Measurements from ENCODE around the gene STARD9. TPM values are rescaled to one million over a fixed set of nuclear protein-coding genes. Genes with fewer than 3 reads are reported as not detected.

The STARD9 gene
- total RNA-seq, 1 donor = 9.1 TPM

- TF ChIP-seq CTCF (IDR thresholded peaks at IDR 0.05; ENCODE audit: insufficient read depth, low read depth, low read length) = no peak
- DNase-seq (ENCODE audit: low read depth) = no peak
- H3K4me3 ChIP-seq (ENCODE audit: low read depth, low read length) = no peak overlapping the region
Measured at GRCh38 chr15:42692997-42693396, 117.6 kb downstream of the STARD9 start.

- no peak for DNase-seq (ENCODE audit: low read depth)
- no peak for TF ChIP-seq CTCF (IDR thresholded peaks at IDR 0.05; ENCODE audit: insufficient read depth, low read depth, low read length)
- H3K4me3 ChIP-seq (ENCODE audit: low read depth, low read length) = no peak overlapping the region
Measured at GRCh38 chr15:42693496-42693895, 118.1 kb downstream of the STARD9 start.

- TF ChIP-seq CTCF (IDR thresholded peaks at IDR 0.05; ENCODE audit: insufficient read depth, low read depth, low read length) = no peak
- no peak overlapping the region for H3K4me3 ChIP-seq (ENCODE audit: low read depth, low read length)
- no peak for DNase-seq (ENCODE audit: low read depth)
Measured at GRCh38 chr15:42693942-42694341, 118.5 kb downstream of the STARD9 start.

GRCh38 chr15:42694398-42694797 is 119.0 kb downstream of the STARD9 start:
- DNase-seq (ENCODE audit: low read depth) = no peak
- TF ChIP-seq CTCF (IDR thresholded peaks at IDR 0.05; ENCODE audit: insufficient read depth, low read depth, low read length) = no peak
- no peak overlapping the region for H3K4me3 ChIP-seq (ENCODE audit: low read depth, low read length)

- TF ChIP-seq CTCF (IDR thresholded peaks at IDR 0.05; ENCODE audit: insufficient read depth, low read depth, low read length) = no peak
- no peak overlapping the region for H3K4me3 ChIP-seq (ENCODE audit: low read depth, low read length)
- DNase-seq (ENCODE audit: low read depth) = no peak
Measured at GRCh38 chr15:42695527-42696071, 120.2 kb downstream of the STARD9 start.

- no peak for TF ChIP-seq CTCF (IDR thresholded peaks at IDR 0.05; ENCODE audit: insufficient read depth, low read depth, low read length)
- DNase-seq (ENCODE audit: low read depth) = no peak
- H3K4me3 ChIP-seq (ENCODE audit: low read depth, low read length) = no peak overlapping the region
Measured at GRCh38 chr15:42696626-42697025, 121.2 kb downstream of the STARD9 start.

- peak; percentile 72 for DNase-seq (ENCODE audit: low read depth)
- H3K4me3 ChIP-seq (ENCODE audit: low read depth, low read length) = no peak overlapping the region
- TF ChIP-seq CTCF (IDR thresholded peaks at IDR 0.05; ENCODE audit: insufficient read depth, low read depth, low read length) = peak; percentile 92
Measured at GRCh38 chr15:42704492-42704926, 129.1 kb downstream of the STARD9 start.
